Measurements from ENCODE around the gene SCN9A.
"Not testable (repeated sequence)": the region's sequence is repeated elsewhere in the genome, so short reads cannot be mapped to it uniquely, and the experiment has no call there.

SCN9A gene

GRCh38 chr2:166375736-166376487 lies at the start of gene SCN9A:
Gene SCN9A (minus strand): TSS chr2:166375944. CDS start chr2:166311756, 64,188 bp downstream.
- DNase-seq = no peak

- no peak for DNase-seq
These were observed 49.1 kb upstream of the SCN9A start for GRCh38 chr2:166424841-166425240.

- DNase-seq = no peak
These were observed 43.8 kb upstream of the SCN9A start for GRCh38 chr2:166419616-166419934.

GRCh38 chr2:166418853-166419615 lies 43.3 kb upstream of the SCN9A start:
- DNase-seq = no peak

GRCh38 chr2:166417669-166418068 lies 41.9 kb upstream of the SCN9A start:
- DNase-seq = no peak

- DNase-seq = no peak
These were observed 37.5 kb upstream of the SCN9A start for GRCh38 chr2:166413255-166413654.

- DNase-seq = no peak
These were observed 35.9 kb upstream of the SCN9A start for GRCh38 chr2:166411473-166412230.

GRCh38 chr2:166410828-166411472 lies 35.2 kb upstream of the SCN9A start:
- DNase-seq = no peak

GRCh38 chr2:166407746-166408145 lies 32.0 kb upstream of the SCN9A start:
- DNase-seq = not testable (repeated sequence)

GRCh38 chr2:166406374-166406773 lies 30.6 kb upstream of the SCN9A start:
- no peak for DNase-seq

GRCh38 chr2:166405569-166405926 lies 29.8 kb upstream of the SCN9A start:
- DNase-seq = no peak

GRCh38 chr2:166404831-166405568 lies 29.3 kb upstream of the SCN9A start:
- no peak for DNase-seq

GRCh38 chr2:166394245-166394644 lies 18.5 kb upstream of the SCN9A start:
- DNase-seq = no peak

- no peak for DNase-seq
These were observed 17.3 kb upstream of the SCN9A start for GRCh38 chr2:166393008-166393407.

GRCh38 chr2:166388481-166389070 lies 12.8 kb upstream of the SCN9A start:
- DNase-seq = no peak

GRCh38 chr2:166385313-166385712 lies 9.6 kb upstream of the SCN9A start:
- no peak for DNase-seq

GRCh38 chr2:166384774-166385173 lies 9.0 kb upstream of the SCN9A start:
- DNase-seq = no peak

GRCh38 chr2:166382448-166382847 lies 6.7 kb upstream of the SCN9A start:
- no peak for DNase-seq

- no peak for DNase-seq
These were observed 4.9 kb upstream of the SCN9A start for GRCh38 chr2:166380615-166381014.

- no peak for DNase-seq
These were observed 1.1 kb upstream of the SCN9A start for GRCh38 chr2:166376873-166377272.

- no peak for DNase-seq
These were observed 714 bp upstream of the SCN9A start for GRCh38 chr2:166376488-166376828.

- no peak for DNase-seq
These were observed 479 bp downstream of the SCN9A start for GRCh38 chr2:166375195-166375735.
